HL-60 (cell line): ENCODE measurements around the gene ARHGAP26.

ENCODE experiments used
- DNase-seq, 2 experiments: peaks; one replicate each; pipeline ENCODE4 v3.0.0-alpha.2; 2010 to 2020; ENCODE audit warnings: low read depth in 1 of 2, low spot score in 1 of 2
- H3K27ac ChIP-seq: fragments of 250-450 bp; sonication (Bioruptor Pico); replicated peaks from 2 replicates; pipeline ENCODE4 v1.5.1; 2020; ENCODE audit warnings: mild to moderate bottlenecking, moderate library complexity
- H3K27me3 ChIP-seq: fragments of 250-450 bp; sonication (Bioruptor Pico); 2 replicates; pipeline ENCODE4 v1.5.1; 2021; ENCODE audit warnings: mild to moderate bottlenecking, moderate library complexity; ENCODE audit not compliant: insufficient read depth, poor library complexity, severe bottlenecking
- H3K4me3 ChIP-seq: replicated peaks from 2 replicates; pipeline ENCODE4 v1.5.1; 2011; ENCODE audit warnings: mild to moderate bottlenecking, control low read depth, low read length; ENCODE audit not compliant: insufficient read depth
- GABPA ChIP-seq: IDR thresholded peaks from 2 replicates; pipeline ENCODE4 v1.6.1; 2012; ENCODE audit warnings: low read depth
- POLR2AphosphoS5 ChIP-seq: IDR thresholded peaks from 2 replicates; pipeline ENCODE4 v1.6.1; 2012; ENCODE audit warnings: low read depth
- SPI1 ChIP-seq: IDR thresholded peaks from 2 replicates; pipeline ENCODE4 v1.6.1; 2012; ENCODE audit warnings: low read depth, mild to moderate bottlenecking, borderline replicate concordance
- TF ChIP-seq, protein P1 (sequence below): IDR thresholded peaks from 2 replicates; pipeline ENCODE4 v1.6.1; 2012; ENCODE audit warnings: low read depth; ENCODE audit not compliant: insufficient replicate concordance
- TF ChIP-seq, protein P2 (sequence below): IDR thresholded peaks from one replicate; pipeline ENCODE4 v1.5.1; 2011; ENCODE audit warnings: low read length, control low read depth, inconsistent platforms; ENCODE audit not compliant: insufficient read depth

Gene ARHGAP26

DNA sequence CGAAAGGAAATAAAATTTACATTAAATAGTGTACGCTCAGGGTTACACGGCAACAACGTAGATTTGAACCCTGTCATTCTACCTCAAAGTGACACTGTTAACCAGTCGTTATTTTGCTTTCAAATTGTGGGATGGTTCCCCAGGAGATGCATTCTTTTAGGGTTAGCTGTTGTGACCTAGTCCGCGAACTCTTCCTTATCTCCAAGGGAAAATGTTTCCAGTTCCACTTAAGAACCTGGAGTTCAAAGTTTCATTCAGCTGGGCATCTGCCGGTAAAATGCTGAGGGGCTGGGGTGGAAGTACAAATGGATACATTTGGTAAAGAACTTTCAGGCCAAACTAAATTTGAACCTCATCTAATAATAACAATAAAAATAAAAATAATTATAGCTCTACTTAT is 368.7 kb downstream of the ARHGAP26 start:
- TF ChIP-seq, protein P1, sequence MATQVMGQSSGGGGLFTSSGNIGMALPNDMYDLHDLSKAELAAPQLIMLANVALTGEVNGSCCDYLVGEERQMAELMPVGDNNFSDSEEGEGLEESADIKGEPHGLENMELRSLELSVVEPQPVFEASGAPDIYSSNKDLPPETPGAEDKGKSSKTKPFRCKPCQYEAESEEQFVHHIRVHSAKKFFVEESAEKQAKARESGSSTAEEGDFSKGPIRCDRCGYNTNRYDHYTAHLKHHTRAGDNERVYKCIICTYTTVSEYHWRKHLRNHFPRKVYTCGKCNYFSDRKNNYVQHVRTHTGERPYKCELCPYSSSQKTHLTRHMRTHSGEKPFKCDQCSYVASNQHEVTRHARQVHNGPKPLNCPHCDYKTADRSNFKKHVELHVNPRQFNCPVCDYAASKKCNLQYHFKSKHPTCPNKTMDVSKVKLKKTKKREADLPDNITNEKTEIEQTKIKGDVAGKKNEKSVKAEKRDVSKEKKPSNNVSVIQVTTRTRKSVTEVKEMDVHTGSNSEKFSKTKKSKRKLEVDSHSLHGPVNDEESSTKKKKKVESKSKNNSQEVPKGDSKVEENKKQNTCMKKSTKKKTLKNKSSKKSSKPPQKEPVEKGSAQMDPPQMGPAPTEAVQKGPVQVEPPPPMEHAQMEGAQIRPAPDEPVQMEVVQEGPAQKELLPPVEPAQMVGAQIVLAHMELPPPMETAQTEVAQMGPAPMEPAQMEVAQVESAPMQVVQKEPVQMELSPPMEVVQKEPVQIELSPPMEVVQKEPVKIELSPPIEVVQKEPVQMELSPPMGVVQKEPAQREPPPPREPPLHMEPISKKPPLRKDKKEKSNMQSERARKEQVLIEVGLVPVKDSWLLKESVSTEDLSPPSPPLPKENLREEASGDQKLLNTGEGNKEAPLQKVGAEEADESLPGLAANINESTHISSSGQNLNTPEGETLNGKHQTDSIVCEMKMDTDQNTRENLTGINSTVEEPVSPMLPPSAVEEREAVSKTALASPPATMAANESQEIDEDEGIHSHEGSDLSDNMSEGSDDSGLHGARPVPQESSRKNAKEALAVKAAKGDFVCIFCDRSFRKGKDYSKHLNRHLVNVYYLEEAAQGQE = no peak
- TF ChIP-seq, protein P2, sequence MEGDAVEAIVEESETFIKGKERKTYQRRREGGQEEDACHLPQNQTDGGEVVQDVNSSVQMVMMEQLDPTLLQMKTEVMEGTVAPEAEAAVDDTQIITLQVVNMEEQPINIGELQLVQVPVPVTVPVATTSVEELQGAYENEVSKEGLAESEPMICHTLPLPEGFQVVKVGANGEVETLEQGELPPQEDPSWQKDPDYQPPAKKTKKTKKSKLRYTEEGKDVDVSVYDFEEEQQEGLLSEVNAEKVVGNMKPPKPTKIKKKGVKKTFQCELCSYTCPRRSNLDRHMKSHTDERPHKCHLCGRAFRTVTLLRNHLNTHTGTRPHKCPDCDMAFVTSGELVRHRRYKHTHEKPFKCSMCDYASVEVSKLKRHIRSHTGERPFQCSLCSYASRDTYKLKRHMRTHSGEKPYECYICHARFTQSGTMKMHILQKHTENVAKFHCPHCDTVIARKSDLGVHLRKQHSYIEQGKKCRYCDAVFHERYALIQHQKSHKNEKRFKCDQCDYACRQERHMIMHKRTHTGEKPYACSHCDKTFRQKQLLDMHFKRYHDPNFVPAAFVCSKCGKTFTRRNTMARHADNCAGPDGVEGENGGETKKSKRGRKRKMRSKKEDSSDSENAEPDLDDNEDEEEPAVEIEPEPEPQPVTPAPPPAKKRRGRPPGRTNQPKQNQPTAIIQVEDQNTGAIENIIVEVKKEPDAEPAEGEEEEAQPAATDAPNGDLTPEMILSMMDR = no peak
- no peak for TF ChIP-seq GABPA
- TF ChIP-seq POLR2AphosphoS5 = no peak
- TF ChIP-seq SPI1 = no peak
- DNase-seq = no peak
- Histone ChIP-seq H3K4me3 (no peak overlapping the region), H3K27ac (no peak overlapping the region), H3K27me3 (no peaks in the 10 kb centered on the region)

DNA sequence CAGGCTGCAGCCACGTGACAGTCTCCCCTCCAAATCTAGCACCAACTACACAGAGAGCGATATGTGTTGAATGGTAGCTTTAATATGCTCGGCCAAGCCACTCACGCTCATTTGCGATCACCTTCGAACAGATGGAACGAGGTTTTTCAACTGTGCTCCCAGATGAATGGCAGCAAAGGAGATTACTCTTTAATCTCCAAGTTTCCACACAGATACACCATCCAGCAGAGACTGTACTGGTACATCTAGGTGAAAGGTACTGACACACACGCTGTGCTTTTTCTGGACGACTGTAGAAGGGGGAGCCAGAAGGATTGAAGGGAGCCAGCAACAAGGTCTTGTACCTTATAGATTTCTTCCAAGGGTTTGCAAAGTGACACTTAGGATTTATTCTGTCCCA is 369.4 kb downstream of the ARHGAP26 start:
- H3K27ac ChIP-seq = no peak overlapping the region
- H3K4me3 ChIP-seq = no peak overlapping the region
- no peaks in the 10 kb centered on the region for H3K27me3 ChIP-seq
- TF ChIP-seq SPI1 (no peak), POLR2AphosphoS5 (no peak), GABPA (no peak)
- TF ChIP-seq, protein P1 = no peak
- TF ChIP-seq, protein P2 = no peak
- DNase-seq = no peak

DNA sequence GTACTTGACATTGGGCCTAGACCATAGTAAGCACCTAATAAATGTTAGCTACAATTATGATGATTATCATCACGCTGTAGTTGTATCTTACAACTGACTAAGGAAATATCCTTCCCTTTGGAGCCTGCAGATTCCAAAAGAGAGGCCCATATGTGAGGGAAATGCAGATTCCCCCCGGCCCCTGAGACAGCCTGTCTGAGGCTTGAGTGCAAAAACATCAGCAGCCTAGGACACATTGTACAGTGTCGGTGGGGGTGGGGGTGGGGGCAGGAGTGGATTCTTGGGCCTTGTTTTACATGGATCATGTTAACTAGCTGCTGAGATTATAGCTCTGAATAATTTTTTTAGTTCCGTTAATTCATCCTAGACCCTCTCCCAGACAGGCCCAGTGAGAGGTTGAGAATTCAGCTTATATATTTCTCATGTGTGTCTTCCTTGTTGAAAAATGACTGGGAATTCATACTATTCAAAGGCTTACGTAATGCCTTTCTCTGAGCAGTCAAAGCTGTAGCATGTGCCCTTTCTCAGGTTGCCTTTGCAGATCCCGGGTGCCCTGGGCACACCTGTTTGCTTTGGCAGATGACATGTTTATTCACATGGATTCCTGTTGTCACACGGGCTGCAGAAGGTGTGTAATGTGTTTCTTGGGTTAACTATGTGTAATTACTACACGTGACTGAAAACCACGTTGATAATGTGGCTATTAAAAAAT is 370.5 kb downstream of the ARHGAP26 start:
- Histone ChIP-seq H3K27me3 (no peaks in the 10 kb centered on the region), H3K4me3 (no peak overlapping the region), H3K27ac (no peak overlapping the region)
- DNase-seq = no peak
- TF ChIP-seq, protein P2 = no peak
- TF ChIP-seq, protein P1 = no peak
- TF ChIP-seq POLR2AphosphoS5 = no peak
- no peak for TF ChIP-seq SPI1
- TF ChIP-seq GABPA = no peak
